NCI-H2081 treated with DMSO at 0.1 percent for 48 hours (cell line): Measurements from ENCODE around the gene DMRTC1B.
"Not testable (repeated sequence)": the region's sequence is repeated elsewhere in the genome, so short reads cannot be mapped to it uniquely, and the experiment has no call there.

Experiments
- DNase-seq: peaks from one replicate; lab custom pipeline; 2025; lab: John Stamatoyannopoulos, UW

Gene DMRTC1B, protein sequence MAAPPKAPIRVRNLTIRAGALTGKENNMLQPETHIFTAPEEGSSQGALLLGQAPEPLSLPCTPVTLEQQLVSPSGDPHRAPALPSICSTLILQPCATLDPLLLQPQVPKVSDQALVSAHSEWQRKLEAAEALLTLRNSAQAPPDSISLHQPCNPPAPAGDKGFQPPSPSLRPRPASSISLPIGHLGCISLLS

DNA sequence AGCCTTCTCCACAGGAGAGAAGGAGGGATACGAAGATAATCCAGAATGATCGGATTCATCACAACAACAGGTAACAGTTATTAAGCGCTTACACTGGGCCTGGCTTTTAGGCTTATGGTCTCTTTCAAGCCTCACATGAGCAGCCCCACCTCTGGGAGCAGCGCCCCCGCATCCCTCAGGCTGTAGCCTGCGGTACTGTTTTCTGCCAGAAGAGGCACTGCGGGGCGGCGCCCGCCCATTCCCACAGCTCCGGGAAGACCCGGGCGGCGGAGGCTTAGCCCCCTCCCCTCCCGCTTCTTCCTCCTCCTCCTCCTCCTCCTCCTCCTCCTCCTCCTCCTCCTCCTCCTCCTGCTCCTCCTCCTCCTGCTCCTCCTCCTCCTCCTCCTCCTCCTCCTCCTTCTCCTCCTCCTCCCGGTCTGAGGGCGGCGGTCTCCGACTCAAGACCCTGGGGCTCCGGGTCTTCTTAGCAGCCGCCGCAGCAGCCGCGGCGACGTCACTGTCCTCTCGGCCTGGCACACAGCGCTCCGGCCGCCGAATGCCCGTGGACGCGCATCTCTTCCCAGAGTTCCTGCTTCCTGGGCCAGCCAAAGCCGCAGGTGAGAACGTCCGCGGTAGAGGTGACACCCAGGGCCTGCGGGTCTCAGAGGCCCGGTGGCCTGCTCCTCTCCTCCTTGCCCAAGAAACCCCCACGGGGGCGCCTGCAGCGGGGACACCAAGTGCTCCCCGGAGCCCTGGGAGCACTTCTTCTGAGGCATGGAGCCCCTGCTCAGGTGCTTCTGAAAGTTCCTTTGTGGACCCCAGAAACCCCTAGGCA is at the start of gene DMRTC1B:
DMRTC1B (plus strand) TSS at position 238 of the 814 bp plus-strand sequence. CDS start 68,246 bp downstream, outside the sequence.
- DNase-seq, result not testable (repeated sequence)

DNA sequence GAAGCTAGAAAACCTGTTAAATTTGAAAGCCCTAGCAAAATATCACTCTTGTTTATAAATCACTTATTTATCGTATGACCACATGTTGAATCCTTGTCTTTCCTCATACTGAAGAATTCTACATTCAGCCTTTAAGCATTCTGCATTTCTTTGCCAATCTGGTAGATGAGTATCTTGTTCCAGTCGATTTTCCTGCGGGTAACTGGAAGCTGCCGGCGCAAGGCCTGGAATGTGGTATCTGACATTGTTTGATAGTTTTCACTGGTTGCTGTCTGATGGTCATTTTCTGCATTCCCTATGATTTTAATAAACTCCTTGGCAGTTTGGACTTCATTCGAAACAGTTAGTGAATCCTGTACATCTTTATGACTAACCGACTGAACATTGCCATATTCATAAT is 48.8 kb upstream of the DMRTC1B start:
- no peak for DNase-seq

DNA sequence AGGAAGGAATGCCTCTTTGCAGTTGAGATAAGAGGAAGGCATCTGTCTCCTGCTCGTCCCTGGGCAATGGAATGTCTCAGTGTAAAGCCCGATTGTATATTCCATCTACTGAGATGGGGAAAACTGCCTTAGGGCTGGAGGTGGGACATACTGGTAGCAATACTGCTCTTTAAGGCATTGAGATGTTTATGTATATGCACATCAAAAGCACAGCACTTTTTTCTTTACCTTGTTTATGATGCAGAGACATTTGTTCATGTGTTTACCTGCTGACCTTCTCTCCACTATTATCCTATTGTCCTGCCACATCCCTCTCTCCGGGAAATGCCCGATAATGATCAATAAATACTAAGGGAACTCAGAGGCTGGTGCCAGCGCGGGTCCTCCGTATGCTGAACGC is 43.1 kb upstream of the DMRTC1B start:
- DNase-seq, result not testable (repeated sequence)

DNA sequence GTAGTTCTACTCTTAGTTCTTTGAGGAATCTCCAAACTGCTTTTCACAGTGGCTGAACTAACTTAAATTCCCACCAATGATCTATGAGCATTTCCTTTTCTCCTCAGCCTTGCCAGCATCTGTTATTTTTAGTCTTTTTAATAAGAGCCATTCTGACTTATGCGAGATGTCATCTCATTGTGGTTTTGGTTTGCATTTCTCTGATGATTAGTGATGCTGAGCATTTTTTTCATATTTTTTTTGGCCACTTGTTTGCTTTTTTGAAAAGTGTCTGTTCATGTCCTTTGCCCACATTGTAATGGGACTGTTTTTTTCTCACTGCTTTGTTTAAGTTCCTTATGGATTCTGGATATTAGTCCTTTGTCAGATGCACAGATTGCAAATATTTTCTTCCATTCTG is 41.1 kb upstream of the DMRTC1B start:
- no peak for DNase-seq

DNA sequence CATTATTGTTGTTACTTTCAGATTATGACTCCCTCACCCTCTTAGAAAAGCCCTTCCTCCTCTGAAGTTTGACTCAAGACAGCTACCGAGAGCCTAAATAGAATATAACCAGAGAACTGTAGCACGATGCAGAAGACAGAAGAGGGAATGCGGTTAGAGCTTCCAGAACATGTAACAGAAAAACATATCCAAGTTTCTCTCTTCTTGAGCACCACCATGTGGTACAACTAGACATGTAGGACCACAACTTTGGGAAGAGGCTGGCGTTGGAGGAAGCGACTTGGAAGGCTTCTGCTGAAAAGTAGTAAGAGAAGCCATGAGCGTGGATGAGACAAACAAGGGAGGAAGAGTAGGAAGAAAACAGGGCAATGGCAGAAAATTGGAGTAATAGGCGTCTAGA is 31.1 kb upstream of the DMRTC1B start:
- DNase-seq, result not testable (repeated sequence)

DNA sequence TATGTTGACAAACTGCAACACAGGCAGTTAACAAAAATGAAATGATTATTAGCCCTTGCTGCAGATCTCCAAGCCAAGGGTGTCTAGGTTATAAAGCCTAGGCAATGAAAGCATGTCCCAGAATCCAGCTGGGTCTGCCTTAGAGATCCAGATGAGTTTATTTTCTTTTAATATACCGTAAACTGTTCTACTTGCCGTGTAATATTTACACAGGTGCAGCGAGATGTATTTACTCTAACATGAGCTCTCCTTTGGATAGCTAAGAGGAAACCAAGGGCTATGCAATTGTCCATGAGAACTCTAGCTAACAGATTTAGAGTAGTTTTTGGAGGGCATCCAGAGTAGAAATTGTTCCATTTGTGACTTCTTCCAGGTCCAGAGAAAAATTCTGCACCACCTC is 28.1 kb upstream of the DMRTC1B start:
- DNase-seq, result not testable (repeated sequence)

DNA sequence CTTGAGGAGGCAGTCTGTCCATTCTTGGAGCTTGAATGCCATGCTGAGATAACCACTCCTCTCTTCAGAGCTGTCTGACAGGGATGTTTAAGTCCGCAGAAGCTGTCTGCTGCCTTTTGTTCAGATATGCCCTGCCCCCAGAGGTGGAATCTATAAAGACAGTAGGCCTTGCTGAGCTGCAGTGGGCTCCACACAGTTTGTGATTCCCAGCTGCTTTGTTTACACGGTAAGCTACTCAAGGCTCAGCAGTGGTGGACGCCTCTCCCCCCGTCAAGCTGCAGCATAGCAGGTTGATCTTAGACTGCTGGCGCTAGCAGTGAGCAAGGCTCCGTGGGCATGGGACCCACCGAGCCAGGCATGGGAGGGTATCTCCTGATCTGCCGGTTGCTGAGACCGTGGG is 16.2 kb upstream of the DMRTC1B start:
- not testable (repeated sequence) for DNase-seq

DNA sequence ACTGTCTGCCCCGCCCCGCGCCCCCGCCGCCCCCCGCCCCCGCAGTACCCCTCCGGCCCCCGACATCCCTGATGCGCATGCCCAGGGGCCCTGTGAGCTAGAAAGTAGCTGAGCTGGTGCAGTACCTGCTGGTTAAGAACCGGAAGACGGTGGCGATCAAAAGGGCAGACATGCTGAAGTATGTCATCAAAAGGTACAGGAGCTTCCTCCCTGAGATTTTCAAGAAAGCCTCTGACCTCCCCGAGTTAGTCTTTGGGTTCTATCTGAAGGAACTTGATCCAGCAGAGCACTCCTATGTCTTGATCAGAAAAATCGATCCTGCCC is 739 bp downstream of the DMRTC1B start:
- not testable (repeated sequence) for DNase-seq

DNA sequence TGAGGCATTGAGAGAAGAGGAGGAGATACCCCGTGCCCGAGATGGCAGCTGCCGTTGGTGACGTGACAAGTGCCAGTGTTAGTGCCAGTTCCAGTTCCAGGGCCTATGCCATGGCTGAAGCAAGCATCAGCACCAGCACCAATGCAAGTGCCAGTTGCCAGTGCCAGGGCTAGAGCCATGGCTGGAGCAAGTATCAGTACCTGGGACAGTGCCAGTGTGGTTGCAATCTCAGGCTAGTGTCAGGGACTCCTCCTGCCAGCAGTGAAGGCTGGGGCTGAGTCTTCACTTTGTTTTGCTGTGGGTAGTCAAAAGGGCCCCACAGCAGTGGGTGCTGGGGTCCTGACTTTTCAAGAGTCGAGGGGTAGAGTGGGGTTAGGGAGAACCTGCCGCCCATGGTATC is 1.5 kb downstream of the DMRTC1B start:
- DNase-seq, result not testable (repeated sequence)

DNA sequence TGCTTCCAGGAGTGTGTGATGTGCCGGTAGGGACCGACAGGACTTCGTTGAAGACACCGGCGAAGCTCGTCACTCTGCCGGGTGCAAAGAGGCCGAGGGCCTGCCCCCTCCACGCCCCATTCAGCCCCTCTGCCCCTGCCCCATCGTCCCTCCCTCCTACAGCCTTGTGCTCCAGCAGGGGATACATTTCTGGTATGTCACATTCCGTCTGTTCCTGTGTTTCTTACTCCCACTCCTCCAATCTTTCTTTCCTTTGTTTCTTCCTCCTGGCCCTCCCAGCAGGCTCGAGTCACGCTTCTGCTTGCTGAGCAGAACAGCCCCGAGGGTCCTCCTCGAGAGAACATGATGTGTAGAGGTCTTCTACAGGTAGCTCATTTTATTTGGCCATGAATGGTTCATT is 5.9 kb downstream of the DMRTC1B start, which contains the start of gene FAM236B:
FAM236B (minus strand) TSS at position 101 of the 400 bp plus-strand sequence; CDS start at position 1, 100 bp downstream.
- DNase-seq, result not testable (repeated sequence)

DNA sequence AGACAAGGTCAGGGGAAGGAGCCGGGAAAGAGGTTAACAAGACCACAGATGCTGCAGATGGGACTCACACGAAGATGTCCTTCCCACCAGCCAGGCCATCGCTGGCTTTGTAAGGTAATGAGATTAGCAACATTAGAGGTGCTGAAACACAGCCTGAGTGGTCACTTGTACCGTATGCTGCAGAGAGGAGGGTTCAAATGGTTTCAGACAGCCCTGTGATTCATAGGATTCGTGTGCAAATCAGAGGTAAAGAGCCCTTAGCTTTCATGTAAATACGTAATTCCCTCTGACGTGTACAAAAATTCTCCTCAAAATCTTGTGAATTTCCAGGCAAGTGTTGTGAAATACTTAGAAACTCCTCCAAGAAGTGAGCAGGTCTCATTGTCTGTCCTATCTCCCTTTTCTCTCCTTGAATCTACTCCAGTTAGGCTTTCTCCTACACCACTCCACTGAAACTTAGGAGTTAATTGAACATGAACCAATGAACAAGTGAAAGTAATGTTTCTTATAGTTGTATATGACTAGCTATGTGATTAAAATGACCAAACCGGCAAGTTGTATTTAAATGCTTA is 6.8 kb downstream of the DMRTC1B start:
- DNase-seq, result not testable (repeated sequence)

DNA sequence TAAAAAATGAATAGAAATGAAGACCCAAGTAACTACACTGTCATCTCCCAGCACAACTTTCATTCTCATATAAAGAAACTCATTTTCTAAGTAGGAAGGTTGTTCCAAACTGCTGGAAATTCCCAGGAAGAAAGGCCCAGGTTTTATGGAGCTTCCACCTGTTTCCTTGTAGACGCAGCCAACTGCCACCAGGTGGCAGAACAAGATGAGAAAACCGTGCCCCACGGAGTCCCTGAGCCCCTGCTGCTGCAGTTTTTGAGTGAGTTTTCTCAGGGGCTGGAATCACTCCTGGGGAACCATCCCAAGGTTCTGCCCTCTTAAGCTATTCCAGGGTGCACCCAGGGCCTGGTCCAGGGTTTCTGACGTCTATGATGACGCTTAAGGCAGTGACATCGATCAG is 7.3 kb downstream of the DMRTC1B start:
- DNase-seq, result not testable (repeated sequence)

DNA sequence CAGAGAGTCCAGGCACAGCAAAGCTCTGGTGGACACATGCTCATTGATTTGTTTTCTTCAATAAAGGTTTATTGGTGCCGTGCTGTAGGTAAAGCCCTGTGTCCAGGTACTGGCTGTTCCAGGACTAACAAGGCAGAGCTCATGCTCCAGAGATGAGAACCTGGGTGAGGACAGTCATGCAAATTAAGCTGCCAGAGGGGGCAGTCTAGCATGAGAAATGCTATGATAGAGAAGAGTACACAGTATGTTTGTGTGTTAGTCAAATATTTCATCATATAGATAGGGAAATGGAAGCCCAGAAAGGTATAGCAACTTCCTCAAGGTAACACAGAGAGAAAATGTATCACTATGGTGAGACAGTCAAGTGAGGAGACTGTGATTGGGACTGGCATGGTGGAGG is 11.5 kb downstream of the DMRTC1B start:
- DNase-seq, result not testable (repeated sequence)

DNA sequence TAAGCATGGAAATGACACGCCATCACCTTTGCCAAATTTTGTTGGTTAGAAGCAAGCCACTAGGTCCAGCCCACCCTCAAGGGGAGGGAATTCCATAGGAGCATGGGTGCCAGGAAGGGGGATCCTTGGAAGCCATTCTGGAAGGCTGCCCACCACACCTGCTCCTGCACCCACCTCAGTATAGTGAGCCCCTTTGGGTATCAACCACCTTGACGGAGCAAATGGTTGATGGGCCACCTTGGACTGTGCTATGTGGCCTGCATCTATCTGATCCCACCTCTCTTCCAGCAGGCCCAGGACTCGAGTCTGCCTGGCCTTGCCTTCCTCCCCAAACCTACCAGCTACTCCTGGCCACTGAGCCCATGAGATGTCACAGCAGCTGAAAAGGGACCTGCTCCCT is 13.7 kb downstream of the DMRTC1B start:
- DNase-seq, result not testable (repeated sequence)

DNA sequence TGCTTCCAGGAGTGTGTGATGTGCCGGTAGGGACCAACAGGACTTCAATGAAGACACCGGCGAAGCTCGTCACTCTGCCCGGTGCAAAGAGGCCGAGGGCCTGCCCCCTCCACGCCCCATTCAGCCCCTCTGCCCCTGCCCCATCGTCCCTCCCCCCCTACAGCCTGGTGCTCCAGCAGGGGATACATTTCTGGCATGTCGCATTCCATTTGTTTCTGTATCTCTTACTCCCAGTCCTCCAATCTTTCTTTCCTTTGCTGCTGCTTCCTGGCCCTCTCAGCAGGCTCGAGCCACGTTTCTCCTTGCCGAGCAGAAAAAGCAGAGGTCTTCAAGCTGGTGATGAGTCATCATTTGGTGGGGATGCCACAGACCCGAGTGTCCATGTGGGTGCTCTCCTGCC is 31.4 kb downstream of the DMRTC1B start, which contains the start of gene FAM236D:
FAM236D (minus strand) TSS at position 101 of the 400 bp plus-strand sequence; CDS start at position 1, 100 bp downstream.
- DNase-seq, result not testable (repeated sequence)

DNA sequence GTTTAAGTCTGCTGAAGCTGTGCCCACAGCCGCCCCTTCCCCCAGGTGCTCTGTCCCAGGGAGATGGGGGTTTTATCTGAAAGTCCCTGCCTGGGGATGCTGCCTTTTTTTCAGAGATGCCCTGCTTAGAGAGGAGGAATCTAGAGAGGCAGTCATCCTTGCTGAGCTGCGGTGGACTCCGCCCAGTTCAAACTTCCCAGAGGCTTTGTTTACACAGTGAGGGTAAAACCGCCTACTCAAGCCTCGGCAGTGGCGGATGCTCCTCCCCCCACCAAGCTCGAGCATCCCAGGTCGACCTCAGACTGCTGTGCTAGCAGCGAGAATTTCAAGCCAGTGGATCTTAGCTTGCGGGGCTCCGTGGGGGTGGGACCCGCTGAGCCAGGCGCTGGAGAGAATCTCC is 54.0 kb downstream of the DMRTC1B start:
- DNase-seq, result not testable (repeated sequence)

DNA sequence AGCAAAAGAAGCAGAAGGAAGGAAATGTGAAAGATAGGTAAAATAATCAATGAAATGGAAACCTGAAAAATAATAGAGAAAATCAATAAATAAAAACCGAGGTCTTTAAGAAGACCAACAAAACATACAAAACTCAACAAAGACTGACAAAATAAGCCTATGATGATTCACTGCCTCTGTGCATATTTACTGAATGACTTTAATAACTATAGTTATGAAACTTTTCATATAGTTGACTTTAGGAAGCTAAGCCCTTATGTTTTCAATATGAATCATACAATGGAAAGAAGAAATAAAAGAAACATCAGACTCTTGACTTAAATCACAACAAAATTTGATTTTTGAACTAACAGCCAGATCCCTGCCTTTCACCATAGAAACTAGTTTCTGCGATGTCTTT is 60.8 kb downstream of the DMRTC1B start:
- not testable (repeated sequence) for DNase-seq

DNA sequence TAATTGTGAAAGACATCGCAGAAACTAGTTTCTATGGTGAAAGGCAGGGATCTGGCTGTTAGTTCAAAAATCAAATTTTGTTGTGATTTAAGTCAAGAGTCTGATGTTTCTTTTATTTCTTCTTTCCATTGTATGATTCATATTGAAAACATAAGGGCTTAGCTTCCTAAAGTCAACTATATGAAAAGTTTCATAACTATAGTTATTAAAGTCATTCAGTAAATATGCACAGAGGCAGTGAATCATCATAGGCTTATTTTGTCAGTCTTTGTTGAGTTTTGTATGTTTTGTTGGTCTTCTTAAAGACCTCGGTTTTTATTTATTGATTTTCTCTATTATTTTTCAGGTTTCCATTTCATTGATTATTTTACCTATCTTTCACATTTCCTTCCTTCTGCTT is 106.2 kb downstream of the DMRTC1B start:
- DNase-seq, result not testable (repeated sequence)

DNA sequence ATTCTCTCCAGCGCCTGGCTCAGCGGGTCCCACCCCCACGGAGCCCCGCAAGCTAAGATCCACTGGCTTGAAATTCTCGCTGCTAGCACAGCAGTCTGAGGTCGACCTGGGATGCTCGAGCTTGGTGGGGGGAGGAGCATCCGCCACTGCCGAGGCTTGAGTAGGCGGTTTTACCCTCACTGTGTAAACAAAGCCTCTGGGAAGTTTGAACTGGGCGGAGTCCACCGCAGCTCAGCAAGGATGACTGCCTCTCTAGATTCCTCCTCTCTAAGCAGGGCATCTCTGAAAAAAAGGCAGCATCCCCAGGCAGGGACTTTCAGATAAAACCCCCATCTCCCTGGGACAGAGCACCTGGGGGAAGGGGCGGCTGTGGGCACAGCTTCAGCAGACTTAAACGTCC is 113.0 kb downstream of the DMRTC1B start:
- DNase-seq, result not testable (repeated sequence)
